IPS-18c (cell line): ENCODE results near the gene NEK5.
"Not testable (repeated sequence)": the region's sequence is repeated elsewhere in the genome, so short reads cannot be mapped to it uniquely, and the experiment has no call there.

Experiments used
- H3K4me3 ChIP-seq: 2 replicates; pipeline ENCODE4 v1.7.0; 2013; ENCODE audit warnings: low read depth, mild to moderate bottlenecking, low read length, moderate library complexity; ENCODE audit not compliant: insufficient read depth
- H3K9me3 ChIP-seq: one replicate; pipeline ENCODE4 v1.6.1; 2013; ENCODE audit warnings: mild to moderate bottlenecking, low read length, moderate library complexity; ENCODE audit not compliant: control insufficient read depth, insufficient read depth

The NEK5 gene

GRCh38 chr13:52128714-52129700 lies at the start of gene NEK5:
Gene NEK5 (minus strand): TSS chr13:52129073. CDS start chr13:52127482, 1,591 bp downstream.
- peak within 1 kb of the TSS; percentile 73 for H3K4me3 ChIP-seq

GRCh38 chr13:52177276-52177675 lies 48.4 kb upstream of the NEK5 start:
- H3K9me3 ChIP-seq: no peaks in the 10 kb centered on the region

More at GRCh38 chr13:52128714-52129700, at the start of gene NEK5:
- H3K9me3 ChIP-seq: no peaks in the 10 kb centered on the region

GRCh38 chr13:52173970-52174369 lies 45.1 kb upstream of the NEK5 start:
- H3K4me3 ChIP-seq, H3K9me3 ChIP-seq: not testable (repeated sequence)

More at GRCh38 chr13:52177276-52177675, 48.4 kb upstream of the NEK5 start:
- no peak overlapping the region for H3K4me3 ChIP-seq

GRCh38 chr13:52173373-52173772 lies 44.5 kb upstream of the NEK5 start:
- H3K9me3 ChIP-seq: no peaks in the 10 kb centered on the region
- no peak overlapping the region for H3K4me3 ChIP-seq

GRCh38 chr13:52171686-52172085 lies 42.8 kb upstream of the NEK5 start:
- H3K9me3 ChIP-seq, H3K4me3 ChIP-seq: not testable (repeated sequence)

- not testable (repeated sequence) for H3K4me3 ChIP-seq
Measured at GRCh38 chr13:52170828-52171391, 42.0 kb upstream of the NEK5 start.

GRCh38 chr13:52169839-52170238 lies 41.0 kb upstream of the NEK5 start:
- no peak overlapping the region for H3K4me3 ChIP-seq
- H3K9me3 ChIP-seq: no peaks in the 10 kb centered on the region

More at GRCh38 chr13:52170828-52171391, 42.0 kb upstream of the NEK5 start:
- not testable (repeated sequence) for H3K9me3 ChIP-seq

- Histone ChIP-seq H3K9me3 (no peaks in the 10 kb centered on the region), H3K4me3 (no peak overlapping the region)
Measured at GRCh38 chr13:52165411-52165810, 36.5 kb upstream of the NEK5 start.

- Histone ChIP-seq H3K4me3 (no peak overlapping the region), H3K9me3 (no peaks in the 10 kb centered on the region)
Measured at GRCh38 chr13:52164989-52165388, 36.1 kb upstream of the NEK5 start.

GRCh38 chr13:52163878-52164277 lies 35.0 kb upstream of the NEK5 start:
- not testable (repeated sequence) for H3K4me3 ChIP-seq, H3K9me3 ChIP-seq

- H3K9me3 ChIP-seq: no peaks in the 10 kb centered on the region
- no peak overlapping the region for H3K4me3 ChIP-seq
Measured at GRCh38 chr13:52162279-52163101, 33.6 kb upstream of the NEK5 start.

- H3K9me3 ChIP-seq: no peaks in the 10 kb centered on the region
- H3K4me3 ChIP-seq: no peak overlapping the region
Measured at GRCh38 chr13:52161181-52161646, 32.3 kb upstream of the NEK5 start.

- Histone ChIP-seq H3K4me3 (no peak overlapping the region), H3K9me3 (no peaks in the 10 kb centered on the region)
Measured at GRCh38 chr13:52160506-52160905, 31.6 kb upstream of the NEK5 start.

GRCh38 chr13:52160053-52160452 lies 31.2 kb upstream of the NEK5 start:
- no peaks in the 10 kb centered on the region for H3K9me3 ChIP-seq
- H3K4me3 ChIP-seq: no peak overlapping the region

GRCh38 chr13:52159159-52159982 lies 30.5 kb upstream of the NEK5 start, which contains the start of gene NEK3:
Gene NEK3 (minus strand): TSS chr13:52159597. CDS start chr13:52156191, 3,406 bp downstream.
- H3K4me3 ChIP-seq: peak within 1 kb of the TSS; percentile 78
- H3K9me3 ChIP-seq: no peaks in the 10 kb centered on the region

- no peaks in the 10 kb centered on the region for H3K9me3 ChIP-seq
- H3K4me3 ChIP-seq: peak overlapping the region; percentile 78
Measured at GRCh38 chr13:52158629-52159158, 29.8 kb upstream of the NEK5 start.
